Activated naive CD4-positive, alpha-beta T cell treated with anti-CD3 and anti-CD28 coated beads for 36 hours (primary cell): Measurements from ENCODE around the gene GPR18. TPM values are rescaled to one million over a fixed set of nuclear protein-coding genes. Genes with fewer than 3 reads are reported as not detected.

ENCODE experiments used
- CTCF ChIA-PET: fragments of 350-600 bp; sonication (Branson Sonifier 250); formaldehyde crosslinking; loops from one replicate; lab custom pipeline; 2021; ENCODE audit warnings: antibody characterized with exemption; lab: Charles Lee
- DNase-seq: peaks from one replicate; pipeline ENCODE4 v3.0.0-alpha.2; 2020
- H3K27ac Mint-ChIP-seq: one replicate; pipeline ENCODE4 v1.8.0; 2021; ENCODE audit warnings: mild to moderate bottlenecking, mixed read lengths
- H3K27me3 Mint-ChIP-seq: one replicate; pipeline ENCODE4 v1.8.0; 2021; ENCODE audit warnings: low read depth, mixed read lengths
- H3K36me3 Mint-ChIP-seq: one replicate; pipeline ENCODE4 v1.8.0; 2021; ENCODE audit warnings: low read depth, mixed read lengths
- H3K4me1 Mint-ChIP-seq: one replicate; pipeline ENCODE4 v1.8.0; 2021; ENCODE audit warnings: low read depth, mixed read lengths
- H3K4me3 Mint-ChIP-seq: one replicate; pipeline ENCODE4 v1.8.0; 2021; ENCODE audit warnings: mild to moderate bottlenecking, moderate library complexity, mixed read lengths
- H3K9me3 Mint-ChIP-seq: one replicate; pipeline ENCODE4 v1.8.0; 2021; ENCODE audit warnings: mixed read lengths
- intact Hi-C: fragments of 100-400 bp; cut with micrococcal nuclease; formaldehyde crosslinking; loops from one replicate; pipeline ENCODE4 v1.15.1; 2023
- total RNA-seq, 2 experiments: library from RNA; stranded (reverse); gene quantifications; one replicate each; pipeline ENCODE4 v1.2.3, GENCODE V29; 2021

GPR18 gene
- total RNA-seq, 2 experiments from 2014 or later: 2.4 TPM

DNA sequence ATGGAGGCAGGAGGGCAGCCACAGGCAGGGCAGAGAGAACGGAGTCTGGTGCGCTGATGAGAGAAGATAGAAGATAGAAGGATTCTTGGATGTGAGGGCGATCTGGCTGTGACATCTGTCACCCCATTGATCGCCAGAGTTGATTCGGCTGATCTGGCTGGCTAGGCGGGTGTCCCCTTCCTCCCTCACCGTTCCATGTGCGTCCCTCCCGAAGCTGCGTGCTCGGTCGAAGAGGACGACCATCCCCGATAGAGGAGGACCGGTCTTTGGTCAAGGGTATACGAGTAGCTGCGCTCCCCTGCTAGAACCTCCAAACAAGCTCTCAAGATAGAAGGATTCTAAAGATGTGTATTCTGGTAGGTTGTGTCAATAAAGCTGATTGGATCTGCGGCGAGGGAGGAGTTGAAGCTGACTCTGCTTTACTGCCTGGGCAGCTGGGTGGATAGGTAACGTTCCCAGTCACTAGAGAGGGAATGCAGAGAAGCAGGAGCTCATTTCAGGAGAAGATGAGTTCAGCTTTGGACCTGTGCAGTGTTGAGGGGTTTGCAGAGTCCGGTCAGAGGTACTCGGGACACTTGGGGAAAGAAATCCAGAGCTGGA lies 52.5 kb downstream of the GPR18 start:
- H3K4me1 Mint-ChIP-seq: peaks cover 77% of the 10 kb centered on the region
- CTCF ChIA-PET: interaction anchor here (1.1 to 12.4 kb wide), 10 partner anchors 9 to 109 kb away, joined by 3 to 163 read pairs (median 5); partner anchors contain the start of gene GPR18
- H3K4me3 Mint-ChIP-seq: no peak overlapping the region
- H3K36me3 Mint-ChIP-seq: peaks cover 32% of the 10 kb centered on the region
- DNase-seq: no peak
- intact Hi-C loops: loop anchor here (1.0 to 2.0 kb wide), 2 partner anchors 23 to 109 kb away; no protein-coding TSS in a partner anchor
- no peaks in the 10 kb centered on the region for H3K9me3 Mint-ChIP-seq
- H3K27me3 Mint-ChIP-seq: no peaks in the 10 kb centered on the region
- H3K27ac Mint-ChIP-seq: peak overlapping the region; percentile 14

Other genes with a start within 250 kb of the GPR18 start
- gene UBAC2, start 57.5 kb downstream of the GPR18 start, total RNA-seq: 10 to 100 TPM; 43.4 to 44.9 TPM
- gene GPR183, start 49.0 kb upstream of the GPR18 start, total RNA-seq: 10 to 100 TPM; 37.4 to 38.8 TPM
- gene TM9SF2, start 243.1 kb upstream of the GPR18 start, total RNA-seq: 10 to 100 TPM; 35.2 to 36.4 TPM